Erythroblast (primary cell): ENCODE data around the gene PHACTR4.

Source experiments
- GATA1 ChIP-seq: IDR thresholded peaks from 2 replicates; pipeline ENCODE4 v1.6.1; 2011; ENCODE audit warnings: low read depth, mild to moderate bottlenecking, control low read depth, low read length, moderate library complexity
- POLR2A ChIP-seq: IDR thresholded peaks from 2 replicates; pipeline ENCODE4 v1.6.1; 2011; ENCODE audit warnings: mild to moderate bottlenecking, low read length

- TF ChIP-seq POLR2A (no peak), GATA1 (no peak)
Observed at GRCh38 chr1:28411656-28412055, 42.1 kb downstream of the PHACTR4 start.
